ENCODE results near the gene RABGAP1L. TPM values are rescaled to one million over a fixed set of nuclear protein-coding genes. Genes with fewer than 3 reads are reported as not detected.
"Not testable (repeated sequence)": the region's sequence is repeated elsewhere in the genome, so short reads cannot be mapped to it uniquely, and the experiment has no call there.

Gene RABGAP1L
- total RNA-seq, 4 donors from 2014 or later: 42.4 to 74.5 (median 49.1) TPM

- peaks cover 0 to 32% (median 0%) of the 10 kb centered on the region in 3 donors for H3K36me3 ChIP-seq
- 75 to 81% methylated on average over 1 of the region's 1 CpG for WGBS, 2 donors
These were observed 445.9 kb downstream of the RABGAP1L start for GRCh38 chr1:174605198-174605597.

GRCh38 chr1:174606471-174606870, 447.2 kb downstream of the RABGAP1L start:
- TF ChIP-seq CTCF (IDR thresholded peaks at IDR 0.05) (no peak), EP300 (IDR thresholded peaks at IDR 0.05) (no peak), POLR2A (IDR thresholded peaks at IDR 0.05) (no peak)
- Histone ChIP-seq H3K27ac (no peak overlapping the region), H3K27me3 (no peaks in the 10 kb centered on the region), H3K4me3 (no peak overlapping the region), H3K4me1 (no peaks in the 10 kb centered on the region), H3K9me3 (peaks cover 0 to 11% (median 5%) of the 10 kb centered on the region in 4 donors), H3K36me3 (peaks cover 0 to 24% (median 0%) of the 10 kb centered on the region in 3 donors)
- WGBS, 2 donors: 58 to 92% methylated on average over 2 of the region's 2 CpGs
- DNase-seq (ENCODE audit: low spot score in 2 of 2): no peak

More at GRCh38 chr1:174605198-174605597, 445.9 kb downstream of the RABGAP1L start:
- no peaks in the 10 kb centered on the region for H3K4me1 ChIP-seq
- no peak for DNase-seq (ENCODE audit: low spot score in 2 of 2)
- H3K27ac ChIP-seq: no peak overlapping the region
- H3K4me3 ChIP-seq: no peak overlapping the region
- no peaks in the 10 kb centered on the region for H3K27me3 ChIP-seq
- no peak for TF ChIP-seq POLR2A (IDR thresholded peaks at IDR 0.05)
- no peak for TF ChIP-seq EP300 (IDR thresholded peaks at IDR 0.05)
- no peak for TF ChIP-seq CTCF (IDR thresholded peaks at IDR 0.05)
- peaks cover 0 to 11% (median 5%) of the 10 kb centered on the region in 4 donors for H3K9me3 ChIP-seq

DNA sequence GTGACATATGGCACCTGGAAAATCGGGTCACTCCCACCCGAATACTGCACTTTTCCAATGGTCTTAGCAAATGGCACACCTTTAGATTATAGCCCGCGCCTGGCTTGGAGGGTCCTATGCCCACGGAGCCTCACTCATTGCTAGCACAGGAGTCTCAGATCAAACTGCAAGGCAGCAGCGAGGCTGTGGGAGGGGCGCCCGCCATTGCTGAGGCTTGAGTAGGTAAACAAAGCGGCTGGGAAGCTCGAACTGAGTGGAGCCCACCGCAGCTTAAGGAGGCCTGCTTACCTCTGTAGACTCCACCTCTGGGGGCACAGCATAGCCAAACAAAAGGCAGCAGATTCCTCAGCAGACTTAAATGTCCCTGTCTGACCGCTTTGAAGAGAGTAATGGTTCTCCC, 458.6 kb downstream of the RABGAP1L start:
- not testable (repeated sequence) for H3K27me3 ChIP-seq; H3K27ac ChIP-seq; H3K4me1 ChIP-seq; DNase-seq (ENCODE audit: low spot score in 2 of 2); H3K4me3 ChIP-seq; H3K36me3 ChIP-seq
- H3K9me3 ChIP-seq: peaks cover 0 to 14% (median 0%) of the 10 kb centered on the region in 4 donors
- 98 to 99% methylated on average over 12 of the region's 12 CpGs for WGBS, 2 donors

- H3K36me3 ChIP-seq: no peaks in the 10 kb centered on the region
- TF ChIP-seq EP300 (IDR thresholded peaks at IDR 0.05): no peak
- no peak overlapping the region for H3K27ac ChIP-seq
- peaks cover 0 to 11% (median under 1%) of the 10 kb centered on the region in 4 donors for H3K9me3 ChIP-seq
- DNase-seq (ENCODE audit: low spot score in 2 of 2): no peak
- H3K4me1 ChIP-seq: no peaks in the 10 kb centered on the region
- WGBS, 2 donors: 87 to 88% methylated on average over 2 of the region's 2 CpGs
- no peaks in the 10 kb centered on the region for H3K27me3 ChIP-seq
- H3K4me3 ChIP-seq: no peak overlapping the region
These were observed 464.2 kb downstream of the RABGAP1L start for GRCh38 chr1:174623324-174624035.

- no peak overlapping the region for H3K4me3 ChIP-seq
- no peaks in the 10 kb centered on the region for H3K4me1 ChIP-seq
- peaks cover 0 to 6% (median 2%) of the 10 kb centered on the region in 4 donors for H3K9me3 ChIP-seq
- WGBS, 2 donors: 56 to 61% methylated on average over 6 of the region's 6 CpGs
- no peak overlapping the region for H3K27ac ChIP-seq
- no peaks in the 10 kb centered on the region for H3K27me3 ChIP-seq
- TF ChIP-seq EP300 (IDR thresholded peaks at IDR 0.05): no peak
- no peak for TF ChIP-seq POLR2A (IDR thresholded peaks at IDR 0.05)
- no peak for TF ChIP-seq CTCF (IDR thresholded peaks at IDR 0.05)
- DNase-seq (ENCODE audit: low spot score in 2 of 2): no peak
- no peaks in the 10 kb centered on the region for H3K36me3 ChIP-seq
These were observed 467.0 kb downstream of the RABGAP1L start for GRCh38 chr1:174626031-174627025.
